Endothelial cell of umbilical vein (primary cell): Measurements from ENCODE around the gene FIG4. TPM values are rescaled to one million over a fixed set of nuclear protein-coding genes. Genes with fewer than 3 reads are reported as not detected.

Experiments used
- BruUV-seq: library from RNA; stranded (reverse); fragments of 400-500 nt; replicated peaks from 2 replicates; lab custom pipeline; 2021; lab: Mats Ljungman, UMichigan
- CTCF ChIA-PET: fragments of 300-600, 350-600 bp; sonication (Branson Sonifier 250); formaldehyde crosslinking; loops from one replicate; lab custom pipeline; 2021; ENCODE audit warnings: antibody characterized with exemption, inconsistent platforms; lab: Charles Lee
- POLR2A ChIA-PET: fragments of 300-600, 350-600 bp; sonication (Branson Sonifier 250); formaldehyde crosslinking; loops from one replicate; lab custom pipeline; 2021; ENCODE audit warnings: antibody characterized with exemption, inconsistent platforms; lab: Charles Lee
- DNase-seq: peaks from one replicate; pipeline ENCODE4 v3.0.0-alpha.2; 2011; ENCODE audit warnings: low read depth, low spot score
- FAIRE-seq: peaks from 2 replicates; lab custom pipeline; 2011; peaks lifted over from hg19 to GRCh38; lab: Jason Lieb, UNC
- H2AFZ ChIP-seq: 2 replicates; pipeline ENCODE4 v1.6.0; 2012; ENCODE audit warnings: low read depth, low read length, control low read depth, inconsistent platforms
- H3K27ac ChIP-seq: 2 replicates; pipeline ENCODE4 v1.5.1; 2011; ENCODE audit warnings: low read depth, mild to moderate bottlenecking, control low read depth, low read length, moderate library complexity; ENCODE audit not compliant: insufficient read depth
- H3K27me3 ChIP-seq, 2 experiments: 2 replicates each; pipeline versions ENCODE4 v1.6.0 to v1.6.1; 2011; ENCODE audit warnings: low read length in 2 of 2, mixed read lengths in 1 of 2; ENCODE audit not compliant: control insufficient read depth in 2 of 2, insufficient read depth in 2 of 2
- H3K36me3 ChIP-seq, 2 experiments: 2 replicates in 1 of 2; 3 replicates in 1 of 2; pipeline ENCODE4 v1.5.1; 2011; ENCODE audit warnings: low read length in 2 of 2, mild to moderate bottlenecking in 1 of 2, moderate library complexity in 1 of 2; ENCODE audit not compliant: control insufficient read depth in 2 of 2, insufficient read depth in 2 of 2; ENCODE audit errors: extremely low read depth in 1 of 2
- H3K4me1 ChIP-seq: 3 replicates; pipeline ENCODE4 v1.5.1; 2011; ENCODE audit warnings: mild to moderate bottlenecking, low read length; ENCODE audit not compliant: control insufficient read depth, insufficient read depth; ENCODE audit errors: extremely low read depth
- H3K4me2 ChIP-seq: 2 replicates; pipeline ENCODE4 v1.6.1; 2011; ENCODE audit warnings: low read length, control low read depth, mixed read lengths; ENCODE audit not compliant: insufficient read depth
- H3K4me3 ChIP-seq, 3 experiments: fragments of 200-600 bp in 1 of 3; sonication (generic), shearing (Covaris generic) in 1 of 3; replicated peaks in 1 of 3; 2 replicates each; pipeline ENCODE4 v1.5.1; 2011 to 2016; ENCODE audit warnings: control low read depth in 3 of 3, low read length in 3 of 3, mild to moderate bottlenecking in 2 of 3, inconsistent platforms in 1 of 3, low read depth in 1 of 3, moderate library complexity in 1 of 3; ENCODE audit not compliant: insufficient read depth in 1 of 3
- H3K79me2 ChIP-seq: 2 replicates; pipeline ENCODE4 v1.6.0; 2012; ENCODE audit warnings: low read length, inconsistent platforms; ENCODE audit not compliant: control insufficient read depth, insufficient read depth
- H3K9ac ChIP-seq: replicated peaks from 2 replicates; pipeline ENCODE3; 2011; ENCODE audit warnings: low read length, control low read depth; ENCODE audit not compliant: insufficient read depth; ENCODE audit errors: extremely low read depth
- H3K9me1 ChIP-seq: replicated peaks from 3 replicates; pipeline ENCODE4 v1.6.0; 2011; ENCODE audit warnings: mild to moderate bottlenecking, low read length; ENCODE audit not compliant: control insufficient read depth, insufficient read depth; ENCODE audit errors: extremely low read depth
- H3K9me3 ChIP-seq: replicated peaks from 2 replicates; pipeline ENCODE4 v1.5.1; 2012; ENCODE audit warnings: low read length, inconsistent platforms; ENCODE audit not compliant: control insufficient read depth, insufficient read depth
- H4K20me1 ChIP-seq: replicated peaks from 2 replicates; pipeline ENCODE3; 2011; ENCODE audit warnings: mild to moderate bottlenecking, low read length; ENCODE audit not compliant: control insufficient read depth, insufficient read depth; ENCODE audit errors: extremely low read depth
- CTCF ChIP-seq, 2 donors: IDR thresholded peaks; 1 replicate in 1 of 2; 2 replicates in 1 of 2; pipeline ENCODE4 v1.5.1; 2011; ENCODE audit warnings: low read length in 2 of 2, mild to moderate bottlenecking in 2 of 2, moderate library complexity in 2 of 2, control low read depth in 1 of 2, inconsistent platforms in 1 of 2, low read depth in 1 of 2; ENCODE audit not compliant: insufficient read depth in 1 of 2; ENCODE audit errors: extremely low read depth in 1 of 2
- EZH2 ChIP-seq: IDR thresholded peaks from 2 replicates; pipeline ENCODE4 v1.6.1; 2012; ENCODE audit warnings: borderline replicate concordance, low read depth, mild to moderate bottlenecking, moderate library complexity, low read length, inconsistent platforms; ENCODE audit not compliant: severe bottlenecking
- FOS ChIP-seq: IDR thresholded peaks from 2 replicates; pipeline ENCODE4 v1.6.1; 2011; ENCODE audit warnings: mild to moderate bottlenecking, low read length, moderate library complexity, borderline replicate concordance; ENCODE audit not compliant: insufficient read depth
- GATA2 ChIP-seq: IDR thresholded peaks from 2 replicates; pipeline ENCODE4 v1.7.0; 2011; ENCODE audit warnings: low read depth, mild to moderate bottlenecking, moderate library complexity, mixed read lengths, low read length; ENCODE audit not compliant: insufficient read length, insufficient read depth
- JUN ChIP-seq: IDR thresholded peaks from 2 replicates; pipeline ENCODE4 v1.6.1; 2011; ENCODE audit warnings: borderline replicate concordance, low read depth; ENCODE audit not compliant: insufficient read length, insufficient read depth
- MAX ChIP-seq: IDR thresholded peaks from 2 replicates; pipeline ENCODE4 v1.6.1; 2011; ENCODE audit not compliant: insufficient read depth, insufficient read length
- MYC ChIP-seq: IDR thresholded peaks from one replicate; pipeline ENCODE4 v1.6.1; 2011; ENCODE audit warnings: mild to moderate bottlenecking, low read depth, low read length
- POLR2A ChIP-seq: IDR thresholded peaks from 2 replicates; pipeline ENCODE4 v1.6.1; 2012; ENCODE audit warnings: low read depth, mild to moderate bottlenecking, control low read depth, low read length
- POLR2AphosphoS5 ChIP-seq: IDR thresholded peaks from 2 replicates; pipeline ENCODE4 v1.6.1; 2012; ENCODE audit warnings: low read depth, mild to moderate bottlenecking, control low read depth, low read length, moderate library complexity; ENCODE audit not compliant: insufficient read depth
- dilution Hi-C: fragments of 300-500 bp; cut with MboI; formaldehyde crosslinking; loops from one replicate; pipeline ENCODE4 v1.15.0; 2019; ENCODE audit warnings: low sequenced_read_pairs; ENCODE audit not compliant: extremely low pct_ligation_motif_present
- intact Hi-C: fragments of 100-400 bp; cut with micrococcal nuclease; formaldehyde crosslinking; loops from one replicate; pipeline ENCODE4 v1.10.0; 2022
- polyA plus RNA-seq, 4 experiments: library from polyadenylated mRNA; depleted of rRNA in 3 of 4; stranded (reverse) in 3 of 4; unstranded in 1 of 4; fragments of >200 nt; gene quantifications; 2 replicates each; pipeline versions ENCODE4 v1.2.1 to v1.2.3, GENCODE V29; 2011 to 2012; ENCODE audit warnings: missing spikeins in 1 of 4
- total RNA-seq: library from RNA; stranded (reverse); gene quantifications from 2 replicates; pipeline ENCODE4 v1.2.3, GENCODE V29; 2021

FIG4 gene
- total and polyA plus RNA-seq, 2 donors (not counting 3 experiments of a cell fraction or from before 2014, with no cell fraction given), result 7.9 to 12.2 TPM

- POLR2A ChIA-PET, result no interaction called here
- Histone ChIP-seq H3K4me2 (no peak overlapping the region), H2AFZ (no peak overlapping the region), H3K79me2 (no peaks in the 10 kb centered on the region), H4K20me1 (no peaks in the 10 kb centered on the region), H3K27ac (no peak overlapping the region), H3K36me3 (peaks cover 0 to 2% of the 10 kb centered on the region in 2 experiments), H3K4me1 (peaks cover 11% of the 10 kb centered on the region), H3K9me3 (no peaks in the 10 kb centered on the region), H3K4me3 (no peak overlapping the region), H3K9ac (no peak overlapping the region), H3K9me1 (no peaks in the 10 kb centered on the region), H3K27me3 (no peaks in the 10 kb centered on the region)
- BruUV-seq, result no TSS peak
- dilution Hi-C loops, result no loop called here
- CTCF ChIA-PET, result no interaction called here
- DNase-seq, result no peak
- no peak for TF ChIP-seq GATA2
- TF ChIP-seq FOS, result no peak
- TF ChIP-seq POLR2AphosphoS5, result no peak
- TF ChIP-seq CTCF (IDR thresholded peaks at IDR 0.05; ENCODE audit: extremely low read depth in 1 of 2, insufficient read depth in 1 of 2, low read depth in 1 of 2, low read length in 2 of 2), result no peak
- TF ChIP-seq POLR2A, result no peak
- no peak for TF ChIP-seq MAX
- TF ChIP-seq JUN, result no peak
- no peak for TF ChIP-seq EZH2
- TF ChIP-seq MYC, result no peak
- no peak for FAIRE-seq
- intact Hi-C loops, result no loop called here
Measured at GRCh38 chr6:109740787-109741186, 49.7 kb downstream of the FIG4 start.
